CD4-positive, alpha-beta T cell treated with Interleukin-17A for 4 hours (primary cell): Measurements from ENCODE around the gene KCNA5.

ENCODE experiments used
- DNase-seq: peaks from one replicate; pipeline ENCODE4 v3.0.0-alpha.2; 2020; ENCODE audit warnings: mixed read lengths

The KCNA5 gene

DNA sequence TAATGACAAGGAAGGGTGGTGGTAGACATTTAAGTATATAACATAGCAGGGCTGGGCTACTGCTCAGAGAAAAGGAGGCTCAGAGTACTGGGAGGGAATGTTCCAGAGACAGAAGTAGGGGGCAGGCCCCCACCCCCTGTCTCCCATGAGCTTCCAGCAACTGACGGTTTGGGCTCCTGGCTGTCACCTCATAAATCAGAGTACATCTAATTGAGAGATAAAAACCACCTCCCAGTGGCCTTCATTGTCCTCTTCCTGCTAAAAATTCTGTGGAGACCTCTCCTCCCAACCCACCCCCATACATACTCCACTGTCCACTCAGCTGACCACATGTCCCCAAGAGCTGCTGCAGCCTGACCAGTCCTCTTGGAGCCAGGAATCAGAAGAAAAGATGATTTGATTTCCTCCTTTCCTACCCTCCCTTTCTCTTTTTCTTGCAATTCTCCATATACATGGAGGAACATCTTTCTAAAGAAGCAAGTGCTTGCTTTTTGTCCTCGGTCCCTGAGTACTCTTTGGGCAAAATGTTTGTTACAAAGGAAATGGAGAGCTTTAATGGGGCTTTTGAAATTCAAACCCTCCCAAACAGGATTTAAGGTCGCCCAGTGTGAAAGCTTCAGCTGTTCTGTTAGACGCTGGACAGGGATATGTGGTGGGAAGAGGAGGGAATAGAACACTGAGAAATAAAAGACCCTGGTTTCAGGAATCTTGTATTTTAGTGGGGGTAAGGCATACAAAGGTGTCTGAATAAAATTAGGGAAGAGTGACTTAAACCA is 16.4 kb upstream of the KCNA5 start:
- no peak for DNase-seq

DNA sequence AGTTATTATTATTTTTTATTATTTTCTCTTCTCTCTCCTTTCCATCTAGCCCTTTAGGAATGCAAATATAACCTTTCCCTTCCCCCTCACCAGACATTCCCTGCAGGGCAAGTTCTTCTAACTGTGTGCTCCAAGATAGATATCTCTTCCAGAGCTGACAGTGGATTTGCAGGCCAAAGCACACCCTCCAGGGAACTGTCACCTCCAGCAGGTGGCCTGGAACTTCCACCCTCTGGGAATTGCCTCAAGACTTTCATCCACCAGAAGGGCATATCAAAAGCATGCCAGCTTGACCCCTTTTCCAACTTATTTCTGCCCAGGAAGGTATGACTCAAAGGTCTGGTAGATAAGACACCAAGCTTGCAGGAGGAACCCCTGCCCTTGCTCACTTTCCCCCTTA is 13.6 kb upstream of the KCNA5 start:
- DNase-seq: no peak

- DNase-seq: no peak
Measured at GRCh38 chr12:5031242-5031641, 12.4 kb upstream of the KCNA5 start.

DNA sequence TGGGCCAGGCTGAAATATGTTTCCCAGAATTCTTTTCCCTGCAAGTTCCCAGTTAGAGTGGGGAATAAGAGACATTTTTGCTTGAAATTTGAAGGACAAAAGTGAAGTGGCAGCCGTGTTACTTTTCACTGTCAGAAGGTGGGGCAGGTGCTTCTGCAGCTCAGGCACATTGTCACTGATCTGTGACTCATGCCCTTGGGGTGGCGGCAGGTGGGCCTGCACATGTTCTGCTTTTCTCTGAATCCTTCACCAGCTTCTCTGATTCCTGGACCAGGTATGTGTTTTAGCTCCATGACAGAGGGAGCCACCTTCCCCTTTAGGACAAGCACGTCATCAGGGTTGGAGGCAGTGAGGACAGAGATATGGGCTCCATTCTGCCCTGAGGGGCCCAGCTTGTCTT is 11.7 kb upstream of the KCNA5 start:
- no peak for DNase-seq

GRCh38 chr12:5032821-5033220 is 10.9 kb upstream of the KCNA5 start:
- no peak for DNase-seq

DNA sequence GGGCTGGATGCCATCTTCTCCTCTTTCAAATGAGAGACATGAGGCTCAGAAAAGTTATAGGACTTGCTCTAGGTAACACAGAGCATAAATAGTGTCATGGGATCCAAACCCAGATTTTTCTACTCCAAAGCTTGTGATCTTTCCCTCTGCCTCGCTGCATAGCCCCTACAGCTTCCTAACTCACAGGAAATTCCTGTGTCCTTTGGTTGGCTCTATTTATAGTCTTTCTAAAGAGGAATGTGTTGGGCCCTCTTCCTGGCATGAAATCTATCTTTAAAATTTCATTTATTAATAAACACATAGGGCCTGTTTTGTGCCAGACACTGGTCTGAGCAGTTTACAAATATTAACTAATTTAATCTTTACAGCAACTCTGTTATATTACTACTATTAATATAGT is 9.8 kb upstream of the KCNA5 start:
- no peak for DNase-seq

DNA sequence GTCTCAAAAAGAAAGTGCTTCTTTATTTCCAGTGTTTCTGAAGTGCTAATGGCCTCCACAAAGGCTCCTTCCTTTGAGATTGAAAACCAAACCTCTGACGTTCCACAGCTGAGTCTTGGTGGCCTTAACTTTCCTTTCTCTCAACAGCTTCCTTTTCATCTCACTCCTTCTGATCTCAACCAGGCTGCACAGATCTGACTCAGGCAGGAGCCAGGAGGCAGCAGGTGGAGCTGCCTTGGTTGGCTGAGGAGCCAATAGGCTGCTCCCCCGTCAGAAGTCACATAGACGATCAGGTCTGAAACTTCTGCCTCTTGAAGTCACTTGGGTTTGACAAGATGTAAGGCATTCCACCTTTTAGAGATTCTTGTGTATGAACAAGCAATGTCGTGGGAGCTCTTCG is 9.1 kb upstream of the KCNA5 start:
- no peak for DNase-seq

GRCh38 chr12:5035618-5036017 is 8.1 kb upstream of the KCNA5 start:
- DNase-seq: no peak

GRCh38 chr12:5036031-5036430 is 7.6 kb upstream of the KCNA5 start:
- DNase-seq: no peak

- DNase-seq: no peak
Measured at GRCh38 chr12:5037795-5038357, 5.8 kb upstream of the KCNA5 start.

DNA sequence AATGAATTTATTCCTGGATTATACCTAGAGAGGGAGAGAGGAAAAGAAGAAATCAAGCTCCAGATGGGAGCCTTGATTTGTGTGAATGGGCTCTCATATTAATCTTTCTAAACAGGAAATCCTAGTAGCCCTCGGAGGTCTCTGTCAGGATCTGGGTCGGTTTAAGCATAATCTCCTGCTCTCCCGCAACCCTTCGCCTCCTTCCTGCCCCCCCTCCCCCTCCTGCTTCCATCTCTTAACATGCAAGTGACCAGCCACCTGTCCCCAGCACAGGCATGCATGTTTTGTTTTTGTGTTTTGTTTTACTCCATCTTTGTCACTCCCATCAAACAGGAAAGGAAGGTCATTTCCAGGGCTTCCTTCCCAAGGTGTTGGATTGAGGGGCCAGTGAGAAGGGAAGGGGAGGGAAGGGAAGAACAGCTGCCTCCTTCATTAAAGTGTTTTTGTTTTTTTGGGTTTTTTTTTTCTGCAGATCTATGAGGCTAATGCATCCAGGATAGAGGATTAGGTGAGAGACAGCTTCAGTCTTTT is 4.8 kb upstream of the KCNA5 start:
- DNase-seq: no peak

- no peak for DNase-seq
Measured at GRCh38 chr12:5039815-5040214, 3.9 kb upstream of the KCNA5 start.

- no peak for DNase-seq
Measured at GRCh38 chr12:5040368-5040767, 3.3 kb upstream of the KCNA5 start.

DNA sequence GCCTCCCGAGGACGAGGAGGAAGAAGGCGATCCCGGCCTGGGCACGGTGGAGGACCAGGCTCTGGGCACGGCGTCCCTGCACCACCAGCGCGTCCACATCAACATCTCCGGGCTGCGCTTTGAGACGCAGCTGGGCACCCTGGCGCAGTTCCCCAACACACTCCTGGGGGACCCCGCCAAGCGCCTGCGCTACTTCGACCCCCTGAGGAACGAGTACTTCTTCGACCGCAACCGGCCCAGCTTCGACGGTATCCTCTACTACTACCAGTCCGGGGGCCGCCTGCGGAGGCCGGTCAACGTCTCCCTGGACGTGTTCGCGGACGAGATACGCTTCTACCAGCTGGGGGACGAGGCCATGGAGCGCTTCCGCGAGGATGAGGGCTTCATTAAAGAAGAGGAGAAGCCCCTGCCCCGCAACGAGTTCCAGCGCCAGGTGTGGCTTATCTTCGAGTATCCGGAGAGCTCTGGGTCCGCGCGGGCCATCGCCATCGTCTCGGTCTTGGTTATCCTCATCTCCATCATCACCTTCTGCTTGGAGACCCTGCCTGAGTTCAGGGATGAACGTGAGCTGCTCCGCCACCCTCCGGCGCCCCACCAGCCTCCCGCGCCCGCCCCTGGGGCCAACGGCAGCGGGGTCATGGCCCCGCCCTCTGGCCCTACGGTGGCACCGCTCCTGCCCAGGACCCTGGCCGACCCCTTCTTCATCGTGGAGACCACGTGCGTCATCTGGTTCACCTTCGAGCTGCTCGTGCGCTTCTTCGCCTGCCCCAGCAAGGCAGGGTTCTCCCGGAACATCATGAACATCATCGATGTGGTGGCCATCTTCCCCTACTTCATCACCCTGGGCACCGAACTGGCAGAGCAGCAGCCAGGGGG is 979 bp downstream of the KCNA5 start:
- DNase-seq: no peak

DNA sequence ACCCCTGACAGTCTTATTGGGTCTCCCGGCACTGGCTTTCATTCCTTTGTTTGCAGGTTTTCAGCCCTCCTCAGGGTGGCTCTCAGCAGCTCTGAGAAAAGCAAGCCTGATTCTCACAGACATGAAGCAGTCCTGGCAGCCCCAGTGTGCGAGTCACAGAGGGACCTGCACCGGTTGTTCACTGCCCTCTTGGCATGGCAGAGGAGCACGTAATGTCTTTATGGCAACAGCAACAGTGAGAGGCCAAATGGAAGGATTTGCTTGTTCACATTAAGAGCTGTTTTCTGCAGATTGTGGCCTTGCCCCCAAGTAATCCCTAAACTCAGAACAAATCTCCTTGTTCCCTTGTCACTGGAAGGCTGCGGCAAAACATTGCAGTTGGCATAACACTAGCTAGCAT is 3.4 kb downstream of the KCNA5 start:
- DNase-seq: no peak

GRCh38 chr12:5047729-5048128 is 4.0 kb downstream of the KCNA5 start:
- no peak for DNase-seq

- no peak for DNase-seq
Measured at GRCh38 chr12:5050542-5050941, 6.9 kb downstream of the KCNA5 start.

DNA sequence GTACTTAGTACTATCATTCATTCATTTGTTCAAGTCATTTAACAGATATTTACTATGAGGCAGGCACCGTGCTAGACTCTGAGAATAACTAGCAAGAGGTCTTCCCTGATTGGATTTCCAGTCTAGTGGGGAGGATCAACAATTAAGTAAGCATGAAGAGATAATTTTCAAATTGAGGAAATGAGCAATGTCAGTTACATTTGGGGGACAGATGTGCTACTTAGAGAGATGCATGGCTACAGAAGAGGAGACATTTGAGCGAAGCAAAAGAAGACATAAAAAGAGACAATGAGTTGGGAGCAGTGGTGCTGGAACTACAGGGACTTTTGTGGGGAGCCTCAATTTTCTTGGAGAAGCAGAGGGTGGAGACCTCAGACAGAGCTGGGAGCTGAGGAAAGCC is 7.7 kb downstream of the KCNA5 start:
- no peak for DNase-seq

- no peak for DNase-seq
Measured at GRCh38 chr12:5051913-5052312, 8.2 kb downstream of the KCNA5 start.

- no peak for DNase-seq
Measured at GRCh38 chr12:5052348-5052747, 8.7 kb downstream of the KCNA5 start.

- no peak for DNase-seq
Measured at GRCh38 chr12:5059358-5059757, 15.7 kb downstream of the KCNA5 start.

DNA sequence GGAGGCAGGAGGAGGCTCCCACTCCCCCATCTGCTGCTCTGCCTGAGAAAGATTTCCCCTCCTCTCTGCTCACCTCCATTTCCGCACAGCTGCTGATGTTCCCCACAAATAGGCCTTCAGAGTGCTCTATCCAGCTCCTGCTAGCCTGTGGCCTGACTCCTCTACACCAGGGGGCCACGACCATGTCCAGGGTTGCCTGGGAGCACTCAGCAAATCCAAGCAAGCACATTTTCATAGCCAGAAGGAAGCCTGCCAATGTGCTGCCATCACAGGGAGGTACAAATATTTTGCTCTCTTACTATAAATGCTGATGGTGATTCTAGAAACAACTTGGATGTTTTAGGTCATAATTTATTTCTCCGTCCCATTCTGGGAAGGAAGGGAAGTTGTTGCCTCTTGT is 17.3 kb downstream of the KCNA5 start:
- no peak for DNase-seq

DNA sequence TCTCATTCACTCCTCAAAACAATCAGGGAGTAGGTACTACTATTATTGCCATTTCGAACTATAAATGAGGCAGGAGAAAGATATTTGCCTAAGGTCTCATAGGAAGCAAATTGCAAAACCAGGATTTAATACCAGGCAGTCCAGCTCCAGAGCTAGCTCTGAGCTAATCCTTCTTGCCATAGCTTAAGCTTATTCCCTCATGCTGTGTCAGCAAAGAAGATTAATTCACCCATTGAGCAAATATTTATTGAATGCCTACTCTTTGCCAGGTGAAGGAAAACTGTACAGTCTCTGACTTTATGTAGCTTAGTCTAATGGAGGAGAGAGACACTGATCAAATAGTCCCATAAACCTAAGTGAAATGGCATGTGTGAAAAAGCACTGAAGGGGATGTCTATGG is 19.5 kb downstream of the KCNA5 start:
- DNase-seq: no peak
